Neural crest cell (in vitro differentiated cells): ENCODE data around the gene C11orf71. TPM values are rescaled to one million over a fixed set of nuclear protein-coding genes. Genes with fewer than 3 reads are reported as not detected.

Experiments
- DNase-seq: peaks from one replicate; pipeline ENCODE4 v3.0.0; 2021; ENCODE audit warnings: low read depth, mixed read lengths, low spot score
- H3K27ac Mint-ChIP-seq: one replicate; pipeline ENCODE4 v1.8.0; 2021; ENCODE audit warnings: mild to moderate bottlenecking, mixed read lengths; ENCODE audit not compliant: unreplicated experiment
- H3K27me3 Mint-ChIP-seq: 2 replicates; pipeline ENCODE4 v1.8.0; 2021; ENCODE audit warnings: low read depth, mild to moderate bottlenecking, mixed read lengths
- H3K36me3 Mint-ChIP-seq: 2 replicates; pipeline ENCODE4 v1.8.0; 2021; ENCODE audit warnings: low read depth, mild to moderate bottlenecking, mixed read lengths
- H3K4me1 Mint-ChIP-seq: 2 replicates; pipeline ENCODE4 v1.8.0; 2021; ENCODE audit warnings: mixed read lengths
- H3K4me3 Mint-ChIP-seq: one replicate; pipeline ENCODE4 v1.8.0; 2021; ENCODE audit warnings: mild to moderate bottlenecking, mixed read lengths
- H3K9me3 Mint-ChIP-seq: 2 replicates; pipeline ENCODE4 v1.8.0; 2021; ENCODE audit warnings: mixed read lengths
- CTCF ChIP-seq: fragments of 200-600 bp; sonication (generic); conservative IDR thresholded peaks from 2 replicates; pipeline ENCODE4 v1.5.0; 2021; ENCODE audit warnings: antibody characterized with exemption, mild to moderate bottlenecking
- total RNA-seq: library from RNA; stranded (reverse); gene quantifications from 2 replicates; pipeline ENCODE4 v1.2.1, GENCODE V29; 2021

The C11orf71 gene
- total RNA-seq, 1 donor from 2014 or later: 7.4 TPM

- Mint-ChIP-seq H3K9me3 (no peaks in the 10 kb centered on the region), H3K4me3 (no peak overlapping the region), H3K27me3 (no peaks in the 10 kb centered on the region), H3K27ac (no peak overlapping the region), H3K4me1 (peaks cover 5% of the 10 kb centered on the region), H3K36me3 (no peaks in the 10 kb centered on the region)
- TF ChIP-seq CTCF: no peak
- DNase-seq: no peak
Measured at GRCh38 chr11:114392735-114393667, 7.3 kb downstream of the C11orf71 start.

- Mint-ChIP-seq H3K4me1 (no peaks in the 10 kb centered on the region), H3K27me3 (peaks cover 8% of the 10 kb centered on the region), H3K4me3 (no peak overlapping the region), H3K9me3 (peaks cover 11% of the 10 kb centered on the region), H3K36me3 (peaks cover 2% of the 10 kb centered on the region), H3K27ac (no peak overlapping the region)
- DNase-seq: no peak
- no peak for TF ChIP-seq CTCF
Measured at GRCh38 chr11:114386545-114386944, 13.8 kb downstream of the C11orf71 start.

GRCh38 chr11:114386131-114386530, 14.2 kb downstream of the C11orf71 start:
- no peak overlapping the region for H3K4me3 Mint-ChIP-seq
- no peaks in the 10 kb centered on the region for H3K4me1 Mint-ChIP-seq
- peaks cover 2% of the 10 kb centered on the region for H3K36me3 Mint-ChIP-seq
- H3K27ac Mint-ChIP-seq: no peak overlapping the region
- no peak for DNase-seq
- H3K9me3 Mint-ChIP-seq: peaks cover 11% of the 10 kb centered on the region
- peaks cover 8% of the 10 kb centered on the region for H3K27me3 Mint-ChIP-seq
- no peak for TF ChIP-seq CTCF

GRCh38 chr11:114384487-114384886, 15.8 kb downstream of the C11orf71 start:
- TF ChIP-seq CTCF: no peak
- Mint-ChIP-seq H3K27ac (no peak overlapping the region), H3K4me1 (no peaks in the 10 kb centered on the region), H3K9me3 (peaks cover 11% of the 10 kb centered on the region), H3K27me3 (peaks cover 17% of the 10 kb centered on the region), H3K4me3 (no peak overlapping the region), H3K36me3 (peaks cover 2% of the 10 kb centered on the region)
- DNase-seq: no peak

GRCh38 chr11:114382509-114382908, 17.8 kb downstream of the C11orf71 start:
- peaks cover 11% of the 10 kb centered on the region for H3K9me3 Mint-ChIP-seq
- no peaks in the 10 kb centered on the region for H3K4me1 Mint-ChIP-seq
- no peak overlapping the region for H3K4me3 Mint-ChIP-seq
- H3K36me3 Mint-ChIP-seq: peaks cover 2% of the 10 kb centered on the region
- no peak overlapping the region for H3K27ac Mint-ChIP-seq
- no peak for DNase-seq
- TF ChIP-seq CTCF: no peak
- H3K27me3 Mint-ChIP-seq: peaks cover 21% of the 10 kb centered on the region
